Left ventricle myocardium superior (tissue), 1 donor: ENCODE data around the gene OR2T1. TPM values are rescaled to one million over a fixed set of nuclear protein-coding genes. Genes with fewer than 3 reads are reported as not detected.
"Not testable (repeated sequence)": the region's sequence is repeated elsewhere in the genome, so short reads cannot be mapped to it uniquely, and the experiment has no call there.

Experiments used
- ATAC-seq: fragments of 200-7000 bp; cut with Tn5 transposase; one replicate; pipeline ENCODE4 v1.9.1; 2020; ENCODE audit warnings: mild to moderate bottlenecking, moderate library complexity
- DNase-seq: peaks from one replicate; pipeline ENCODE4 v3.0.0-alpha.2; 2020
- intact Hi-C: fragments of 100-400 bp; cut with micrococcal nuclease; formaldehyde crosslinking; loops from one replicate; pipeline ENCODE4 v1.11.0; 2022
- long read RNA-seq: library from polyadenylated mRNA; unstranded; transcript quantifications from one replicate; pipeline ENCODE4 v2.0.0, GENCODE V29; 2021
- total RNA-seq: library from RNA; stranded (reverse); fragmentation: NEBNext Ultra II Directional; extraction: Animal tissue kit (Norgen Biotek cat#: 25700); gene quantifications from one replicate; pipeline ENCODE4 v1.2.1, GENCODE V29; 2021
- donor health status: DM: no; HTN: yes; CAD: no; lungs with severe emphysema.

OR2T1 gene, protein sequence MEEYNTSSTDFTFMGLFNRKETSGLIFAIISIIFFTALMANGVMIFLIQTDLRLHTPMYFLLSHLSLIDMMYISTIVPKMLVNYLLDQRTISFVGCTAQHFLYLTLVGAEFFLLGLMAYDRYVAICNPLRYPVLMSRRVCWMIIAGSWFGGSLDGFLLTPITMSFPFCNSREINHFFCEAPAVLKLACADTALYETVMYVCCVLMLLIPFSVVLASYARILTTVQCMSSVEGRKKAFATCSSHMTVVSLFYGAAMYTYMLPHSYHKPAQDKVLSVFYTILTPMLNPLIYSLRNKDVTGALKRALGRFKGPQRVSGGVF
- total RNA-seq = not detected
- long read RNA-seq = 0 reads

DNA sequence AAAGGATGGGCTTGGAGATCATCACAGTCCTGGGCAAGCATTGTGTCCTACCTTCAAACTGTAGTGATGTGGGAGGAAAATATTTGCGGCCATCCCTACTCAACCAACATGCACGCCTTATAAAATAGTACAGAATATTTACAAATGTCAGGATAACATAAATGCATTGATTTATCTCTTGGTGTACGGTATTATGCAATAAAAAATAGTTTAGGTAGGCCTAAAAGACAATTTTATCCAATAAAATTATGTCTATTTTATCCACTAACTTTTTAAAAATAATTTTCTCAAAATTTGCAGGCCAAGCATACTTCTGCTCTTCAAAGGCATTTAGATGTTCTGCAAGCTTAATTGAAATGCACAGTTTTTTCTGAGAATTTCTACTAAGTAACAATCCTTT is at the start of gene OR2T1:
TSS of gene OR2T1 (plus strand) at position 301 of the 400 bp plus-strand sequence. CDS start 3,100 bp downstream, outside the sequence.
- intact Hi-C loops = no loop called here
- no peak for ATAC-seq

DNA sequence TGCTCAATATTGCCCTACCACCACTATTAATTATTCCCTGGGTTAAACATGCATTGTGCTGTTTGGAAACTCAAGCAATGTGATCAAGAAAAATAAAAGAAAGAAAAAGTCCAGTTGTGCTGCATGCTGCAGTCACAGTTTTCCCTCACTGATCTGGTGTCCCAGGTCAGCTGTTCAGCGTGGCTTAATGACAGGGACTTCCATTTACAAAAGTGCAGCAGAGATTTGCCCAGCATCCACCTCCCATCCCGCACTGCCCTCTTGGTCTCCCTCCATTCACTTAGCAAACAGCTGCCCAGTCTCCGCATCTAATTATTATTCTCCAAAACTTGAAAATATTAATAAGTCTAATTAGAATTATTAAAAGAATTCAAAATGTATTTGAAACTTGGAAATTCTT is 43.4 kb upstream of the OR2T1 start:
- intact Hi-C loops = no loop called here
- no peak for DNase-seq
- no peak for ATAC-seq

More for the DNA sequence above, at the start of gene OR2T1:
- no peak for DNase-seq

DNA sequence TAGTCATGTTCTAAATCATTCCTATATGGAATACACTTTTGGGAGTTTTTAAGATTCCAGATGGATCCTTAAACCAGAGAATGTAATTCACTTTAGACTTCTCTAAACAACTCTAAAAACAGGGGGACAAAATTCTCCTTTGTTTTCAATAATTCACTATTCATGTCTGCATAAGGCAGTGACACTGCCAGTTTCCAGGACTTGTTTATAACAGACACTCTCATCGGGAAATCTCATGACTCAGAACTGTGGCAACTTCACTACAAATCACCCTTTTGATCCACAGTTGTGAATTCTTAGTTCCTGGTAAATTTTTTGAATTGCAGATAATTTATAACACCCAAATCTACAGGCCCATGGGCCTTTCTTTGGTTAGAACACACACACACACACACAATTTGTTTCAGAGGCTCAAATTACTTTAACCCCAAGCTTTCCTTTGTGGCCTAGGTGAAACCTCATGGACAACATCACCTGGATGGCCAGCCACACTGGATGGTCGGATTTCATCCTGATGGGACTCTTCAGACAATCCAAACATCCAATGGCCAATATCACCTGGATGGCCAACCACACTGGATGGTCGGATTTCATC is 41.6 kb upstream of the OR2T1 start, which contains the start of gene OR2T4:
TSS of gene OR2T4 (plus strand) at position 545 of the 595 bp plus-strand sequence. CDS start at position 545, 0 bp downstream.
- DNase-seq (no peak), ATAC-seq (no peak)
- intact Hi-C loops = no loop called here

DNA sequence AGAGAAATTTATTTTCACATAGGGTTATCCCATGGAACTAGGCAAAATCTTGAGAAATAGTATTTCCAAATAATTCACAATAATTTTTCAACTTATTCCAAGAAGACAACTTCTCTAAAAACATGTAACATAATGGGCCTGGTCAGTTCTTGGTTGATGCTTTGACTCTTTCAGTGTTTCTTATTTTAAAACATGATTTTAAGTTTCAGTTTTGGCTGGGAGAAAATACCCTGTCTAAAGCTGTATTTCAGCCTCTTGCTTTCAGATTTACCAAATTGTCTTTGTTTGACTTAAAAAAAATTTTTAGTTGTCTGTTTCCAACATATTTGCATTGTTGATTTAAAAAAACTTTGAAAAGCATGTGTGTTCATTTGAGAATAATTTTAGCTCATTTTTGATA is 36.2 kb upstream of the OR2T1 start:
- DNase-seq (no peak), ATAC-seq (no peak)
- intact Hi-C loops = no loop called here

DNA sequence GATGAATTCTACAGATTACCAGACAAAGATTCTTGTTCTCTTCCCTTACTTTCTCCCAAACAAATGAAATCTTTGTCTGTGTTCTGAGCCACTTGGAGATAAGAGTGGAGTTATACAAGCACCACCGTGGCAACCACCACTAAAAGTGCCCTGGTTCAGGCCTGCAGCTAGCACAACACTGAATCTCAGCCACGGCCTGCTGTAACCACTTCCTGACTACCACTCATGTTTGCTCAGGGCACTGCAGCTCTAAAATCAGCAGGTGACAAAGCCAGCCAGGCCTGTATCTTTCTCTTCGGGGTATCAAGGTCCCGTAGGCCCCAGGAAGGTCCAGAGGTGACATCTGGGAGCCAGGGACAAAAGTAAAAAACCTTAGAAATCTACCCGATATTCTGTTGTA is 30.5 kb upstream of the OR2T1 start:
- DNase-seq (no peak), ATAC-seq (no peak)
- intact Hi-C loops = no loop called here

DNA sequence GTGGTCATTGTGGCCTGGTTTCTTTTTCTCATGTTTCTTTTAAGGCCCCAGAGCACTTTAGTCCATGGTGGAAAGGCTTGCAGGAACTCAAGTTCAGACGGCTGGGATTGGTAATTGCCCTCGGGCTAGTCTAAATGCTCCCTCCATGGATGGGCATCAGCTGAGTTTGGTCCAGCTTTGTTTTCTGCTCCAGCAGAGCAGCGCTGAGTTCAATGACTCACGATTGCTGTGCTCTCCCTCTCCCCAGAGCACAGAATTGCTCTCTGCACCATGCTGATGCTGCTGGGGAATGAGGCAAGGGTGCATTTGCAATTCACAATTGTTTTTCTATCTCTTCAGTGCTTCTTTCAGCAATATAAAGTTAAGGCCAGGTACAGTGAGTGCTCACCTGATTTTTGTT is 29.1 kb upstream of the OR2T1 start:
- ATAC-seq = no peak
- DNase-seq = no peak
- intact Hi-C loops = no loop called here

DNA sequence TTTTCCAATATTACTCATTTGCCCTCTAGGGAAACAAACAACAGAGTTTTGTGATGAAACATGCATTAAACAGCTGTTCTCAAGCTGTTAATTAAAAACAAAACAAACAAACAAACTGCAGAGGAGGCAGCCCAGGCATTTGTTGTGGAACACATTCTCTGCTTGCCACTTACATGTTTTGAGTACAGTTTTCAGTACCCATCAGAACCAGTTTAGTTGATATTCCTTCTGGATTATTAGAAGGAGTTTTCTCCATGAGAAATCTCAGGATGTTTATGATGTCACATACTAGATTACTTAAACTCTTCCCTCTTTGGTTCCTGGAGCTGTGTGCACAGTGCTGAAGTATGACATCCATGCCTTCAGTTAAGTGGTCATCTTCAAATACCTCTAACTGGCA is 27.4 kb upstream of the OR2T1 start, which contains the start of gene OR2T6:
TSS of gene OR2T6 (plus strand) at position 301 of the 400 bp plus-strand sequence. CDS start 11,863 bp downstream, outside the sequence.
- ATAC-seq (no peak), DNase-seq (no peak)
- intact Hi-C loops = no loop called here

DNA sequence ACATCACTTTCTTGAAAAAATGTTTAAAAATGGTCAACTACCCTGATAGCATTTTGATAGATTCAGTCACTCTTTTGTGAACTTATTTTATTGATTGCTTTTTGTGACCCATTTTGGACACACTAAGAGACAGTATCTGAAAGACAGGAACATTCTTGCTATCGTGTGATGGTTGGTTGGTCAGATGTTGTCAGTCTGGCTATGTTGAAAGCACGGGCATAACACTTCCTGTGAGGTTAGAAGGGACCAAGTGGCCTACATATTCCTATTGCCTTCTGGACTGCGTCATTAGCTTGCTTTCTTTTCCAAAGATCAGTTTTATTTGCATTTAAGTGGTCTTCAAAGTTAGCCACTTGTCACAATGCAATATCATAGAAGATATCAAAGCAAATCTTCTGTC is 25.9 kb upstream of the OR2T1 start:
- DNase-seq (no peak), ATAC-seq (no peak)
- intact Hi-C loops = no loop called here

DNA sequence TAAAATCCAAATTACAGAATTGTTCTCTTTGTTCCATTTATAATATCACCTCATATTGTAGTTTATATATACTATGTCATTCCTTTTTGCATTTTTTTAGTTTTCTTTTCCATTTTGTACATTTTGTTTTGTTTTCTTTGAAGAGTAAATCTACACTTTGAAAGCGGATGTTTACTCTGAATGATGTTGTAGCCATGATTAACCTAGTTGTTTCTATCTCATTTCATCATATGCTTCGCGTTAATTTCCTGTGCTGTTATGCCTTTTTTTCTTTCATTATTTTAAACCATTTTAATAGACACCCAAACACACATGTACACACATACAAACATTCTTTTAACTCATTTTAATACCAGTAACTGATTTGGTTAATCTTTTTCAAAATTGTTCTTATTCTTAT is 22.0 kb upstream of the OR2T1 start:
- no peak for ATAC-seq
- intact Hi-C loops = no loop called here
- no peak for DNase-seq

DNA sequence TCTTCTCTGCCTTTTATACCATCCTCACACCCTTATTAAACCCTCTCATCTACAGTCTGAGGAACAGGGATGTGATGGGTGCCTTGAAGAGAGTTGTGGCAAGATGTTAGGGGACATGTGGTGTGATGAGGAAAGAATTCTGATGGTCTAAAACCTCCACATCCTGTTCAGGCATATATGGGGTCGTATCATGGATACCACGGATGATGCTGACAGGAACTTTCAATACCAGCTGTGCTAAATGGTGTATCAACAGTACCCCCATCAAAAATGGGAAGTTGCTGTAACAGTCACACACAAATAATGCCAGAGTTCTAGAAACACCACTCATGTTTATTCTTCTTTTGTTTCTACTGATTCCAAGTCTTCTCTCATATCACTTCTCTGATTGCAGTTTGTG is 14.4 kb upstream of the OR2T1 start:
- no peak for ATAC-seq
- DNase-seq = no peak
- intact Hi-C loops = no loop called here

DNA sequence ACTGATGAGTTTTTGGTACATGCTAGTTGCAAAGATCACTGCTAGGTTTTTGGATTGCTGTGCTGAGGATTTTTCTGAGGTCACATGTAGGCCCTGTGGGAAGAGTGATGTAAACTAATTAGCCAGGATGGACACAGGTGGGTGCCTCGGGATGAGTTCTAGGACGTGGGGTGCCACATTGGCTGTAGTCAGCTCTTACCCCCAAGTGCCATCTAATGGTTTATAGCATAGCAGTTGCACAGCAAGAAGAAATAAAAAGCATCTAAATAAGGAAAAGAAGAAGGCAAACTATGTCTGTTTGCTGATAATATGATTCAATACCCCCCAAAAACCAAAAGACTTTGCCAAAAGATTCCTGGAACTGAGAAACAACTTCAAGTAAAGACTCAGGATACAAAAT is 9.8 kb upstream of the OR2T1 start:
- ATAC-seq (no peak), DNase-seq (no peak)
- intact Hi-C loops = no loop called here

DNA sequence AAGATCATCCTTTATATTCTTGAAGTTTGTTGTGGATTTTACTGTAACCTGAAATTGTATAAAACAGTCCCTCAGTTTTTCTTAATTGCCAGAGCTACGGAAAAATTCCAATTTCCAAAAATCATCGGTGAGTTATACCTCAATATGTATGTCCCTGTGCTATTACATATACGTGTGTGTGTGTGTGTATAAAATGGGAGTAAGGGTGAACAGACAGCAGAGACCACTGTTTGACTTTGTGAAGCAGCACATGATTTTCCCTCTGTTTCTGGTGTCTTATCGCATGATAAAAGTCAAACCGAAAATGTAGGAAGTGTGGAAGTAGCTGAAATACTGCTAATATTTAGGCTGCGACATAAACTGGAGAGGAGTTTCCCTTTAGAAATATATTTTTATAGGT is 1.2 kb downstream of the OR2T1 start:
- ATAC-seq (no peak), DNase-seq (no peak)
- intact Hi-C loops = no loop called here

DNA sequence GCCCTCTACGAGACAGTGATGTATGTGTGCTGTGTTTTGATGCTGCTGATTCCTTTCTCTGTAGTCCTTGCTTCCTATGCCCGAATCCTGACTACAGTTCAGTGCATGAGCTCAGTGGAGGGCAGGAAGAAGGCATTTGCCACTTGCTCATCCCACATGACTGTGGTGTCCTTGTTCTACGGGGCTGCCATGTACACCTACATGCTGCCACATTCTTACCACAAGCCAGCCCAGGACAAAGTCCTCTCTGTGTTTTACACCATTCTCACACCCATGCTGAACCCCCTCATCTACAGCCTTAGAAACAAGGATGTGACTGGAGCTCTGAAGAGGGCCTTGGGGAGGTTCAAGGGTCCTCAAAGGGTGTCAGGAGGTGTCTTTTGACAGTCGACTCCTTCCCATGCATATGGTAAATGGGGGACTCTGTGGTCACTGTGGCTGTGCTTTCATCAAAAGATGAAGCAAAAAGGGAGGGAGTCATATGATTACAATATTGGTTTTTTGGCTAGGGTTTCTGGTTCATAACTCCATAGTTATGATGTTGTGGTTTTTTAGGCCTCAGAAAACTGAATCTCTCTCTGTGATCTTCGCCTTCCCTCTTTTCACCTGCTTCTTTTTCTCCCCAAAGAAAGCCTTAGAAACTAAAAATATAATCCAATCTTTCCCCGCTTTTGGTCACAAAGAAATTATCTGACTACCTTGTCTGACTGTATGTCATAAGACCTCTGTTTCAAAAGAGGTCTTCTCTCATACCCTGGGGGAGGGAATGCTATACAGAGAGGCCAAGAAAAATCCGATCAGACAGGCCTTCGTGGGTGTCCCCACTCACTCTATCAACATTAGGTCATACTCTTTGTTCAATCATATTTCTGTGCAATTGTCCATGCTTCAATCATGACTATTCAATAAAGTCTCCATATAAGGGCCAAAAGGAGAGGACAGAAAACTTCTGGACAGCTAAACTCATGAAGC is 4.2 kb downstream of the OR2T1 start:
- DNase-seq = no peak
- ATAC-seq = no peak
- intact Hi-C loops = no loop called here

DNA sequence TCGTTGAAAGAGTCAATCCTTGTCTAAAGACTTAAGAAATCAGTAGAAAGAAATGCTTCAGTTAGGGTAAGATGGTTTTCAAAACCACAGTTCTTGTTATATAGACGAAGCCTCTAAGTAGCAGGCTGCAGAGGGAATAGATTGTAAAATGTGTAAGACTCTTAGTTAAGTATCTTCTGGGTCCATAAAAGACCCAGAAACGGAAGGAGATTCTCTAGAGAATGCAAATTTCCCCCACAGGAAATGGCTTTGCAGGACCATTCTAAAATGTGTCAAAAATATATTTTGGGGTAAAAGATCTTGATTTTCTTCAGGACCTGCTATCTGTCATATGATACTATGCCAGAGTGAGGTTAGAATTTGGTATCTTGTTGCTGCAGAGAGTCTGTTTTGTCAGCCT is 13.4 kb downstream of the OR2T1 start:
- ATAC-seq (no peak), DNase-seq (no peak)
- intact Hi-C loops = no loop called here

DNA sequence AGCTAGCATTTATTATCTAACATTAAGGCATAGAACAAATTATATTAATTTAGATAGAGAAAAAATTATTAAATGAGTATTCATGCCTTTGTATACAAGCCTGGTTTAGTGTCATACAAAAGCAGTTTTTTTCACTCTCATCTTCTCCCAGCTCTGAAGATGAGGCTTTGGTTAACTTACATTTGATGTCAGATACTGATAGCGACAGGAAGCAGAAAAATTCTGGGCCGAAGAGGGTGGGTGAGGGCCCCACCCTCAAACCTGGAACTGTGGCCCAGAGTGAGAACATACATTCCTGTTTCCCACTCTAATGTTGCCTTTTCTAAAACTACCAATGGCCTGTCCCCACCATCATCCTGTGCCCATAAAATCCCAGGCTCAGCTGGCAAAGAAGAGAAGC is 15.0 kb downstream of the OR2T1 start:
- DNase-seq (no peak), ATAC-seq (no peak)
- intact Hi-C loops = no loop called here

DNA sequence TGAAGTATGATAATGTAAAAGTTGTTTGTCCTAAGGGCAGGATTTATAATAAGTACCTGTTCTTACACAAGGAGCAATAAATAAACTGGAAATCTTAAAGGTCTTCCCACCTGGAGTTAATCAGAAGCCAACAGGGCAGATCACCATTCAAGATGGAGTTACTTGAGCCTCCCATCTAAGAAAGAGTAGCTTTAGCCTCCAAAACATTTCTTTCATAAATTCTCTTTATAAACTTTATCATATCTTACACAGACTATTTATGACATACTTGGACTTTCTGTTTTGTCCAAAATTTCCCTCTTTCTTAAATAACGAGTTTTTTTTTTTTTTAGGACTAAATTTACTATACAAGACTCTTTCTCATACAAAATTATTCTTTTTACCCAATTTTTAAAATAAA is 18.5 kb downstream of the OR2T1 start:
- intact Hi-C loops = no loop called here
- DNase-seq = no peak
- no peak for ATAC-seq

DNA sequence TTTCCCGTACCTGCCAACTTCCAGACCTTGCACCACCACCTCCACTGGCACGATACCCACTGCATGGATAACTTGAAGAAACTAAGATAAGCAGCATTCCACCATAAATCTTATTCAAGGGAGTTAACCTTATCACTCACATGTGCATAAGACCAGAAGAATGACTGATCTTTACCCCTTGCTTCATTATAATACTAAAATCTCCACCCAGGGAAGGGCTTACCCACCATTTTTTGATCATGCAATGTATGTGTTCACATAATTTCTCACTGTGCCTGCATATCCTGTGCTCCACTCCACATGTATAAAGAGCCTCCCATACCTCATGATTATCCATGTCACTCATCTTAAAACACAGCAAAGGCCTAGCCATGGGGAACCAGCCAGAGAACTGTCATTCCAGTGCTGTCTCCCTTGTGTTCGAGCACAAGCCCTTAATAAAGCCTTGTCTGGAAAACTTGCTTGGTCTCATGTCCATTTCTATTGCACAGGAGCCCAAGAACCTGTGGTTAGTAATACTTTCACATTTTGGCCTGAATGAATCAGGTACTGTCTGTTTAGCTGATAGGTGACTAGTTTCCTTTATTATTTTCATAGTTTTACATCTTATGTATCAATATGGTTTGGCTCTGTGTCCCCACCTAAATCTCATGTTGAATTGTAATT is 24.8 kb downstream of the OR2T1 start:
- intact Hi-C loops, ATAC-seq, DNase-seq: not testable (repeated sequence)

DNA sequence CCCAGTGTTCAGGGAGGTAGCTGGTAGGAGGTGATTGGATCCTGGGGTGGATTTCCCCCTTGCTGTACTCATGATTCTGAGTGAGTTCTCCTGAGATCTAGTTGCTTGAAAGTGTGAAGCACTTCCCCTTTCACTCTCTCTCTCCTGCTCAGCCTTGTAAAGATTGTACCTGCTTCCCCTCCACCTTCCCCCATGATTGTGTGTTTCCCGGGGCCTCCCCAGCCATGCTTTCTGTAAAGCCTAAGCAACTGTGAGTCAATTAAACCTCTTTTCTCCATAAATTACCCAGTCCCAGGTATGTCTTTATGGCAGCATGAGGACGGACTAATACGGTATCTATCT is 25.3 kb downstream of the OR2T1 start:
- intact Hi-C loops, ATAC-seq, DNase-seq: not testable (repeated sequence)

DNA sequence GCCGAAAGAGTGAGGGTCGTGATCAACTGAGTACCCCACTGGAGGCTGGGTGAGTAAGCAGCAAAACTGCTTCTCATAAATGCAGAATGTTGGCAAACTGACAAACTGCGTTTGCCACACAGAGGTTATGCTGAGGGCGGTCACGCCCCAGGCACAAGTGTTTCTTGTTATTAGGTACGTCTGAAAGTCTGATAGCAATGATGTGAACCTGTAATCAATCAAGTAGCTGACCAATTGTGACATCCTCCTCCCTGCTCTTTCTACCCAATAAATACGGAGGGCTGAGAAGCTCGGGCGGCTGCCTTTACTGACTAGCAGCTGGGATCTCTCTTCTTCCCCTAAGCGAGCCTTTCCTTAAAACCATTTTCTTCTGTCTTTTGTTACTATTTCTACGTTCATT is 28.8 kb downstream of the OR2T1 start:
- intact Hi-C loops, DNase-seq: not testable (repeated sequence)

More for the DNA sequence above, 28.8 kb downstream of the OR2T1 start:
- ATAC-seq = not testable (repeated sequence)
